Memory B cell (primary cell): Measurements from ENCODE around the gene C11orf24.

Source experiments
- ATAC-seq: fragments of 150-1000 bp; cut with Tn5 transposase; 2 replicates; pipeline ENCODE4 v1.10.0; 2021; ENCODE audit warnings: low read depth, mild to moderate bottlenecking, moderate library complexity
- DNase-seq, 2 donors: peaks; one replicate each; pipeline ENCODE4 v3.0.0; 2022; ENCODE audit warnings: low spot score in 2 of 2
- H3K27ac Mint-ChIP-seq: one replicate; pipeline ENCODE4 v1.8.0; 2022; ENCODE audit warnings: mild to moderate bottlenecking, moderate library complexity, mixed read lengths
- H3K27me3 Mint-ChIP-seq: one replicate; pipeline ENCODE4 v1.8.0; 2022; ENCODE audit warnings: mixed read lengths
- H3K36me3 Mint-ChIP-seq: one replicate; pipeline ENCODE4 v1.8.0; 2022; ENCODE audit warnings: mild to moderate bottlenecking, mixed read lengths
- H3K4me1 Mint-ChIP-seq: one replicate; pipeline ENCODE4 v1.8.0; 2022; ENCODE audit warnings: mixed read lengths
- H3K4me3 Mint-ChIP-seq: one replicate; pipeline ENCODE4 v1.8.0; 2022; ENCODE audit warnings: mild to moderate bottlenecking, moderate library complexity, mixed read lengths
- H3K9me3 Mint-ChIP-seq: one replicate; pipeline ENCODE4 v1.8.0; 2022; ENCODE audit warnings: mixed read lengths

The C11orf24 gene

DNA sequence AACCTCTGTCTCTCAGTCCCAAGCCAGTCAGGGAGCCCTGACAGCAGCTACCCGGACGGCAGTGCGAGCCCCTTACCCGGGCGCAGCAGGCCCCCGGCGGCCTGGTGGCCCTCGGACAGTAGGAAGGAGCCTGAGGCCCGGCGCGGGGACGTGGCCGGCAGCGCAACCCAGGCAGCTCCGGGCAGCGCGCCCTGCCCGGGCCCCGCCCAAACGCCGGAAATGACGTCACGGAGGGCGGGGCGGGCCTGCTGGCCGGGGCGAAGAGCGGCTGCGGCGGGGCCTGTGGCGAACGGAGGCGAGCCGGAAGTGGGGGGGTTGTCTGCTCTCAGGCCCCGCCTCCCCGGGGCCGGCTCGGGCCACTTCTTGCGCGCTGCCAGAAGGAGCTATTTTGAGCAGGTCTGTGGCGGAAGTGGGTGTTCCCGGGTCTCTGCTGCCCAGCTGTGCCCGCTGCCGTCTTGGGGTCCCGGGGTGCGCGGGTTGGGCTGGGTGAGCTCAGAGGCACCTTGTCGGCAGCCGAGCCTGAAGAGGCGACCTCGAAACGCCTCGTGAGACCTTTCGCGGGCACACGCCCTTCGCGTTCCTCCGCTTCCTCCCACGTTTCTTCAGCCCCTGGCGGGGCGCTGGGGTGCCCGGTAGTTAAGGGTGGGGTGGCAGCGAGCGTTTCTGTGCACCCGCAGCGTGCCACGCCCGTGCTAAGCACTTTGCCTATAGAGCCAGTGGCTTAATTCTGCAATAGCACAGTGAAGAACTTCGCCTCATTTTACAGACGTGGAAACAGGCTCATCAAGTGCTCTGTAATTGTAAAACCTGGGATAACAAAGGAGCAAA is at the start of gene C11orf24:
Gene C11orf24, minus strand, starts transcription at position 193 of the 828 bp plus-strand sequence. CDS start 8,206 bp downstream, outside the sequence.
- H3K27me3 Mint-ChIP-seq, result no peaks in the 10 kb centered on the region
- peak within 1 kb of the TSS; percentile 99 for H3K27ac Mint-ChIP-seq
- peaks cover 19% of the 10 kb centered on the region for H3K36me3 Mint-ChIP-seq
- peaks cover 45% of the 10 kb centered on the region for H3K4me1 Mint-ChIP-seq
- DNase-seq (peak; percentile 96), ATAC-seq (peak; percentile 72)
- H3K9me3 Mint-ChIP-seq, result no peaks in the 10 kb centered on the region
- H3K4me3 Mint-ChIP-seq, result peak within 1 kb of the TSS; percentile 100

DNA sequence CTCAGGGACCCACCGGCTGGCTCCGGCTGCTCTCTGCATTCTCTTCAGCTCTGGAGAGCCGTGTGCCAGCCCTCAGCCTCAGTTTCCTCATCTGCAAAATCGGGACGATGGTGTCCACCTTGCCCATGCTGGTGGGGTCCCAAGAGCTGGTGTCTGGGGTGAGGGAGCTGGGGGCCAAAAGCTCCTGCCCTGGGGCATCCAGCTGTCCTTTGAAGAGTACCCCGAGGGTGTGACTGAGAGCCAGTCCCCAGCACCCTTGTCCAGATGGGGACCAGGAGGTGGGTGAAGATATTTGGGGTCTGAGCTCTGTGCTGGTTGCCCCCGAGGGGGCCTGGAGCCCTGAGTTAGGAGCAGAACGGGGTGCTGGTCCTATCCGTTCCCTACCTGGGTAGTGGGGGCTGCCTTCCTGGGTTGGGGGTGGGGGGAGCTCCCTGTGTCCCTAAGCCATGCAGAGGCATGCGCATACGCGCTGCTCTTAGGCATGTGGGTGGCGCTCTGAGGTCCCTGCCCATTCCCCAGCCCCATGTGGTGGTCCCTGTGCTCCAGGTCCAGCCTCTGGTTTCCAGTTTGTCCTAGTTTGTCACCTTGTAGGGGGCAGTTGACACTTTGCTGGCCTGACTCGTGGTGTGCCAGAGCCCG is 45.5 kb upstream of the C11orf24 start:
- ATAC-seq, result no peak
- H3K27ac Mint-ChIP-seq, result no peak overlapping the region
- peaks cover 3% of the 10 kb centered on the region for H3K36me3 Mint-ChIP-seq
- H3K9me3 Mint-ChIP-seq, result no peaks in the 10 kb centered on the region
- H3K27me3 Mint-ChIP-seq, result peaks cover 6% of the 10 kb centered on the region
- peaks cover 12% of the 10 kb centered on the region for H3K4me1 Mint-ChIP-seq
- H3K4me3 Mint-ChIP-seq, result no peak overlapping the region
- no peak for DNase-seq

DNA sequence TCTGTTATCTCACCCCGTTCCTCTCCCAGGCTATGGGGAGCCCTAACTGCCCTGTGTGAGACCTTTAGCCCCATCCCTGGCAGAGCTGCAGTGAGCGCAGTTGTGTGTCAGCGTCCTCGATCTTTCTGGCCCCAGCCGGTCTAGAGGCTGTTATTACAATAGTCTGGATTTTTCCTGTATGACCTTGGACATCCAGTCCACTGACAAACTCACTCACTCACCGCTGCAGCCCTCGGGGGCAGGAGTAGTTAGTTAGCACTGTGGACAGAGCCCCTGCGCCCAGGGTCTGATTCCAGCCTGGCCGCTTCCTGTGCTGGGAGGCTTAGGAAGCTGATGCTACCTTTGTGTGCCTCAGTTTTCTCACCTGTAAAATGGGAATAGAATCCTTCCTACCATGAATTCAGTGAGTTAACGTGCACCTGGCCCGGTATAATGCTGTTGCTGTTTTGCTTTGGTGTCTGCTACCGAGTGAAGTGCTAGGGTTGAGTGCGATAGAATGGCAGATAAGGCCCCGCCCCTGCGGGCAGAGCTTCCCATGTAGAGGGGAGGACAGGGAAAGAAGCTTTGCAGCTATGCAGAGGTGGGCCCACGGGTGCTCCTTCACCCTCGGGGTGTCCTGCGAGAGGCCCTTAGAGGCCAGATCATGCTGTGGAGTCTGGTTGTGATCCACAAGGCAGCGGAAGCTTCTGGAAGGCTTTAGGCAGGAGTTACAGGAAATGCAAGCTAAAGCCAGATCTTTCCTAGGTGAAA is 43.6 kb upstream of the C11orf24 start:
- Mint-ChIP-seq H3K36me3 (peaks cover 3% of the 10 kb centered on the region), H3K9me3 (no peaks in the 10 kb centered on the region), H3K27me3 (peaks cover 4% of the 10 kb centered on the region), H3K4me3 (no peak overlapping the region), H3K27ac (no peak overlapping the region), H3K4me1 (peaks cover 16% of the 10 kb centered on the region)
- ATAC-seq (no peak), DNase-seq (no peak)

DNA sequence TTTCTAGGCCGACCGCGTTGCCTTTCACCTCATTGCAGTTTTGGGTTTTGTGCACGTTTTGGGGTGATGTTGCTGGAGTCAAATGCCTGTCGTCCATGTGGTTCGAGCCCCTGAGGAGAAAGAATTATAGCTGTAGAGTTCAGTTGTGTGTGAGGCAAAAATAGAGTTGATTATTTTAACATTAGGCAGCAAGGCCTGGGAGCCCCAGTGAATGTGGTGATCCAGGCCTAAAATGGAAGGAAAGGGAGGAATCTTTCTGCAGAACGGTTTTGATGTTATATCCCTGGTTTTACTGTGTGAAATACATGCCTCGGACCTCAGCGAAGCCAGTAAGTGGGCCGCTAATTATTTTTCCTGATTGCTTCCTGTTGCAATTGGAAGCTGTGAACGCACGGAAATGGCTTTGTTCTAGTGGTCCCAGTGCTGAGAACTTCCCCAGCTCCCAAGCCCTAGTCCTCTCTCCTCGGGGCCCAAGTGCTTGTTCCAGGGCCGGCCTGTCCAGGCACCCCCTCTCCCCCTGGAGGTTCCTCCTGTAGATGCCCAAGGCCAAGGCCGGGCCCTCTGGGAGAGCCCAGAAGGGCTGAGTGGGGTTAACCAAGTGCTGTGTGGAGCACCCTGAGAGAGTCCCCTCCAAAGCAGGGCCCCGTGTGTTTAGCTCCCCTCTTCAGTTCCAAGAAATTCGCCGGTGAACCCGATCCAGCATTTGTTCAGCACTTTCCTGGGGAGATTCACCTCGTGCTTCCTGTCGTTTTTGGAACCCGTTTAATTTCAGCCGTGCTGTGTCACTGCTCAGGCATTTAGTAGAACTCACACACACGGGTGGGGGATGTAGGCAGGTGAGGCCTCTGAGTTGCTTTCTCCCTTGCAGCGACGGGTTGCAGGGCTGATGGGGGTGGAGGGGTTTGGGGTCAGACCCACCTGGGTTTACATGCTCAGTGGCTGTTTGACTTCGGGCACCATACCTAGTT is 42.7 kb upstream of the C11orf24 start:
- Mint-ChIP-seq H3K4me3 (peak overlapping the region; percentile 80), H3K9me3 (no peaks in the 10 kb centered on the region), H3K4me1 (peaks cover 15% of the 10 kb centered on the region), H3K27ac (no peak overlapping the region), H3K36me3 (peaks cover 1% of the 10 kb centered on the region), H3K27me3 (peaks cover 3% of the 10 kb centered on the region)
- no peak for DNase-seq
- ATAC-seq, result no peak

DNA sequence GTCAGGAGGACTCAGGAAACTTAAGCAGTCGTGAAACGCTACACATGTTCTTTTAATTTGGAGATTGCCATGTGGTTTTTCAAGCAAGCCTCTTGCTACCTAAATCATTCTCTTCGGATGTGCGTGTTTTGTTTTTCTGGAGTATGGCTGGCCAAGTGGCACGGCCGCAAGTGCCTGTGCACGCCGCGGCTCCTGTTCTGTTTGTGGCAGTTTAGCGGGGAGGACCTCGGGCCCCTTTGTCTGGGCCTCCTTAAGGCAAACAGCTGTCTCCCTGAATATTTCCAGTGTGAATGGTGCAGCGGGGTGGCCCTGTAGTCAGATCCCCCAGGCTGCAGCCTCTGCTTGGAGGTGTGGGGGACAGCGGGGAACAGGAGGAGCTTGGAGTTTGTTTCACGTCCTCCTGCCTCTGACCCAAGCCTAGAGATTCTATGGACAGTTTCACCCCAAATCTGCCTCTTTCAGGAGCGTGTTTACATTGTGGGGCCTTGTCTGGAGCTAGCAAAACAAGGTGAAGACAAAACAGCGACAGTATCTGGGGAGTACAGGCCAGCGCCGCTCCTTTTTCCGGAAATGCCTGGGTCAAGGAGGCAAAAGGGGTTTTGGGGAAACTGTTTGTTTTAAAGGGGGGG is 41.9 kb upstream of the C11orf24 start:
- no peak for ATAC-seq
- no peak for DNase-seq
- Mint-ChIP-seq H3K36me3 (no peaks in the 10 kb centered on the region), H3K4me1 (peaks cover 14% of the 10 kb centered on the region), H3K27ac (no peak overlapping the region), H3K4me3 (peak overlapping the region; percentile 80), H3K9me3 (no peaks in the 10 kb centered on the region), H3K27me3 (peaks cover 2% of the 10 kb centered on the region)

DNA sequence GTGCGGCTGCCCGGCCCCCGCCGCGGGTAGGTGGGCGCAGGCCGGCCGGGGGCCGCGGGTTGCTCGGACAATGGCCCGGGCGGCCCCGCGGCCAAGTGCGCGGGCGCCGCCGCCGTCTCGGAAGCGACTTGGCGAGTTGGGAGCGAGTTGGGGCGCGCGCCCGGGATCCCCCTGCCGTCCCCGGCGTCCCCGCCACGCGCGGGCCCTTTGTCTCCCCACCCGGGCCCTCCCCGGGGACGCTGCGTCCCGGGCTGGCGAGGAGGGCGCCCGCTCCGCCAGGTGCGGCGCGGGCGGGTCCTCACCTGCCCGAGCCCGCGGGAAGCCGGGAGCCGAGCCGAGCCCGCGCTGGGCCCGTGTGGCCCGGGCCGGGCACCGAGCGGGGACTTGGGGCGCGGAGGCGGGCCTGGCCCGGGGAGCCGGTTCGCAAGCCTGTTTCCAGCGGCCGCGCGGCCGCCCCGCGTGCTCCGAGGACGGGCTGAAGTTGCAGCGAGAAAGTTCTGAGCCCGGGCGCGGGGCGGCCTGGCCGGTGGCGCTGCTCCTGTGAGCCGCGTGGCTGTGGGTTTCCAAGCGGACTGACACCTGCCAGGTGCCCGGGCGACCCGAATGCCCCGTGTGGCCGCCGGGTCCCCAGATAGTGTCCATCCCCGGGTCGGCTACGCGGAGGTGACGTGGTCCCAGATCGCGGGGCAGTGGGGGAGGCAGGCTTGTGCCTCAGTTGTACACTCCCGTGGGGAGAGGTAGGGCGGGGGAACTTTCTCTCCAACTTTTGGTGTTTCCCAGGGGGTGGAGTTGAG is 41.2 kb upstream of the C11orf24 start:
- Mint-ChIP-seq H3K27me3 (peaks cover 2% of the 10 kb centered on the region), H3K27ac (no peak overlapping the region), H3K4me3 (peak overlapping the region; percentile 80), H3K9me3 (no peaks in the 10 kb centered on the region), H3K36me3 (no peaks in the 10 kb centered on the region), H3K4me1 (peaks cover 14% of the 10 kb centered on the region)
- ATAC-seq, result peak; percentile 56
- peak in 1 of 2 donors; percentile 41 for DNase-seq

DNA sequence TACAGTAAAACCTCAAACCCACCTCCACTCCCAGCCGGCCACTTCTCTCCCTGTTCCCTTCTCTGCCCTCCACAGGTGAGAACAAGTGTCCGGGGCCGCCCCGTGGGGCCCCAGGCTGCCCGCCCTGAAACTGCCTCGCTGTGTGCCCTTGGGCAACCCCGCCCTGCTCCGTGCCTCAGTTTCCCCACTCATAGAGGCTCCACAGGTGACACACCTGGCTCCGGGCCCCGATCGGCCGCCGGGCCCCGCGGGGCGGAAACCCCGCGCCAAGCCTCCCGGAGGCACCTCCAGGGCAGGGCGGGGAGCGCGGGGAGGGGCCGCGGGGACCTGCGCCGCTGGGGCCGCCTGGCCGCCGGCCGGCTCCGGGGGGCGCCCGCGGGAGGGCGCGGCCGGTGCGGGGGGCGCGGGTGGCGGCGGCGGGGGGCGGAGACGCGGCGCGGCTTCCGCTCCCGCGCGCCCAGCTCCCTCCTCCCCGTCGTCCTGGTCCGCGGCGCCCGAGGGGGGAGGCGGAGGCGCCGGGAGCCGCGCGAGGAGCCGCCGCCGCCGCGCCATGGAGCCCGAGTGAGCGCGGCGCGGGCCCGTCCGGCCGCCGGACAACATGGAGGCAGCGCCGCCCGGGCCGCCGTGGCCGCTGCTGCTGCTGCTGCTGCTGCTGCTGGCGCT is 40.5 kb upstream of the C11orf24 start, which contains the start of gene LRP5:
Gene LRP5, plus strand, starts transcription at position 475 of the 663 bp plus-strand sequence. Its CDS starts 124 bp downstream, at position 599.
- Mint-ChIP-seq H3K4me1 (peaks cover 14% of the 10 kb centered on the region), H3K27ac (no peak within 1 kb of the TSS), H3K4me3 (peak within 1 kb of the TSS; percentile 80), H3K9me3 (no peaks in the 10 kb centered on the region), H3K36me3 (no peaks in the 10 kb centered on the region), H3K27me3 (peaks cover 2% of the 10 kb centered on the region)
- DNase-seq (no peak), ATAC-seq (peak; percentile 48)

DNA sequence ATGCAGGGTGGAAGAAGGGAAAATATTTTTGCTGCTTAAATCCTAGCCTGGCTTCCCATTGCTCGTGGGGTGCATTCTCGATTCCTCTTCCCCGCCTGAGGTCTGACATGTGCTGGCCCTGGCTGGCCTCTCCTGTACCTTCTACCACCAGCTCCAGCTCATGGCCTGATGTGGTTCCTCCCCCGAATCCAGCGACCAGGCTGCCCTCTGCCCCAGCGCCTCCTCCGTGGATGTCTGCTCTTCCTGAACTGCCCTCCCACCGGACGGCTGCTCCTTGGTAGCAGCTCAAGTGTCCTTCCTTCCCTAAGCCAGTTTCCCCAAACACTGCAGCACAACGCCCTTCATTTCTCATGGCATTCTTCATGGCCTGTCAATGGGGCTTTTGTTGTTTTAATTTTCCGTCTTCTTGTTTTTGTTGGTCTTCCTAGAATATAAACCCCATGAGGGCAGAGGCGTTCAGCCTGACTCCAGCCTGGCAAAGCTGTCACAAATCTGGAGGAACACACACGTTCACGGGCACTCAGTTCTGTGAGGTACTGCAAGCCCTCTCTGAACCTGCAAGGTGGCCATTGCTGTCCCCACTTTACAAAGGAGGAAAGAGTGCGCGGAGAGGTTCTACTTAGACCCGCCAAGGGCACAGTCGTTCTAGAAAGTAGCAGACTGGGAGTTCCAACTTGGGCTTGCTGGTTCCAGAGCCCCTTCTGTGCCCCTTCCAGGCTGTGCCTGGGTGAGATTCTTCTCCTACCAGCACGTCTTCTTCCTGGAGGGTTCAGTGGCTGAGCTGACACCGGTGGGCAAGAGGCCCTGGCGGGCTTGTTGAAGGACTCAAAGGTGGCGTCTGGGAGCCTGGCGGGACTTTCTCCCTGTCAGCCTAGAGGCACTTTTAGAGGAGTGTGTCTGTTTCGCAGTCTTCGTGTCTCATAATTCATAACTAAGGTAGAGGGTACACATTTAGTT is 39.7 kb upstream of the C11orf24 start:
- Mint-ChIP-seq H3K27ac (no peak overlapping the region), H3K36me3 (no peaks in the 10 kb centered on the region), H3K4me3 (peak overlapping the region; percentile 61), H3K4me1 (peaks cover 14% of the 10 kb centered on the region), H3K9me3 (no peaks in the 10 kb centered on the region), H3K27me3 (no peaks in the 10 kb centered on the region)
- ATAC-seq, result no peak
- DNase-seq, result no peak

DNA sequence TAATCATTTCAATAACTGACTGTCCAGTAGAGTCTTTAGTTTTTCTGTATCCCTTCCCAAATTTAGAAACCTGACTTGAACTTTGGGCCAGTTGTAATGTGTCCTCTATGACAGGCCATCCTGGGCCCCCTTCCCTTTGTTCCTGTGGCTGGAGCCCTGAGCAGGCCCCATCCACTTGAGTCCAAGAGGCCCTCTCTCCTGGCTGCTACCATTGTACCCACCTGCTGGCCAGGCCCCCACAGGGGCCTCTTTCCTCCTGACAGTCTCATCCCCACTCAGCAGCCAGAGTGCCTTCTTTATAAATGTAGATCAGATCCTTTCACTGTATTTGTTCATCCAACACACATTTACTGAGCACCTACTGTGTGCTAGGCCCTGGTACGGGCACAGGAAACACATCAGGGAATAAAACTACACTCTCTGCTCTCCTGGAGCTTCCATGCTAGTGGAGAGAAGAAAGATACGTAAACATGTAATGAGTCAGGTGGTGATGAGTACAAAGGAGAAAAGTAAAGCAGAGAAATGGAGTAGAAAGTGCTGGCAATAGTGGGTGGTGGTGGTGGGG is 37.9 kb upstream of the C11orf24 start:
- ATAC-seq (no peak), DNase-seq (no peak)
- H3K4me3 Mint-ChIP-seq, result no peak overlapping the region
- H3K4me1 Mint-ChIP-seq, result peaks cover 14% of the 10 kb centered on the region
- no peaks in the 10 kb centered on the region for H3K9me3 Mint-ChIP-seq
- H3K27ac Mint-ChIP-seq, result no peak overlapping the region
- H3K27me3 Mint-ChIP-seq, result no peaks in the 10 kb centered on the region
- H3K36me3 Mint-ChIP-seq, result no peaks in the 10 kb centered on the region

DNA sequence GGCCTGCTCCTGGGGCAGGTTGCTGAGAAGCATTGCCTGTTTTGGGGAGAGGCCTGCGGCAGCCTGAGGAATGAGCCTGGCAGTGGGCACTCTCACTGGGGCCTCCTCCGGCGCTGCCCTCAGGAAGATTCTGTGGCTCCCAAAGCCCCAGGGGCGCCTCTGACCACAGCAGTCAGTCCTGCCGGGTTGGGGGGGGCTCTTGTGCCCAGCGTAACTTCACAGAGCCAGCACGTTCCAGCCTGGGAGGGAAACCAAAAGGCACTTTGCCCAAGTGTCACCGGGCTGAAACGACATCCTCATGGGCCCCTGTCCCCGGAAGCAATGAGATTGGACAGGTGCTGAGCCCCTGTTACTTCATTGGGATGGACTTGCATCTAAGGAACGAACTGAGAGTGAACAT is 36.3 kb upstream of the C11orf24 start:
- peaks cover 3% of the 10 kb centered on the region for H3K9me3 Mint-ChIP-seq
- H3K27ac Mint-ChIP-seq, result no peak overlapping the region
- H3K27me3 Mint-ChIP-seq, result no peaks in the 10 kb centered on the region
- H3K4me1 Mint-ChIP-seq, result peaks cover 11% of the 10 kb centered on the region
- DNase-seq (no peak), ATAC-seq (no peak)
- no peak overlapping the region for H3K4me3 Mint-ChIP-seq
- peaks cover 3% of the 10 kb centered on the region for H3K36me3 Mint-ChIP-seq

DNA sequence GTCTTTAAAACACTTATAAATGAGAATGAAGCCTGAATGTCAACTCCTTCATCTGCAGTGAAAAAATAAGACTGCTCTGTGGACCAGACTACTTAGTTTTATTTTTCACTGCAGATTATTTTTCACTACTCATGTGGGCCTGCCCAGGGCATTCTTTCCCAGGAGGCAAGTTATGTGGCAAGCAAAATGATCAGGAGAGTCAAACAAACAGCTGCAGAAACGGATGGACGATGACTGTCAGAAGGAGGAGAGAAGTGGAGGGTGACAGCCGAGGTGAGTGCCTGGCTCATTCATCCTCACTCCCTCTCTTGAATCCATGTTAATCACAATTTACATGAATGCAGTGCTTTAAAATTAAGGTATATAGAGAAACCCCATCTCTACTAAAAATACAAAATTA is 34.9 kb upstream of the C11orf24 start:
- Mint-ChIP-seq H3K36me3 (peaks cover 3% of the 10 kb centered on the region), H3K4me1 (peaks cover 14% of the 10 kb centered on the region), H3K27me3 (no peaks in the 10 kb centered on the region), H3K9me3 (peaks cover 3% of the 10 kb centered on the region), H3K4me3 (no peak overlapping the region), H3K27ac (no peak overlapping the region)
- ATAC-seq (no peak), DNase-seq (no peak)
